Erythroblast (primary cell): ENCODE data around the gene MPV17L2.
"Not testable (repeated sequence)": the region's sequence is repeated elsewhere in the genome, so short reads cannot be mapped to it uniquely, and the experiment has no call there.

Experiments
- GATA1 ChIP-seq: IDR thresholded peaks from 2 replicates; pipeline ENCODE4 v1.6.1; 2011; ENCODE audit warnings: low read depth, mild to moderate bottlenecking, control low read depth, low read length, moderate library complexity
- POLR2A ChIP-seq: IDR thresholded peaks from 2 replicates; pipeline ENCODE4 v1.6.1; 2011; ENCODE audit warnings: mild to moderate bottlenecking, low read length

- TF ChIP-seq POLR2A, GATA1: not testable (repeated sequence)
These were observed 16.9 kb downstream of the MPV17L2 start for GRCh38 chr19:18209912-18210311.
